SK-N-SH (cell line): ENCODE data around the gene LAMC2. TPM values are rescaled to one million over a fixed set of nuclear protein-coding genes. Genes with fewer than 3 reads are reported as not detected.

Source experiments
- CTCF ChIA-PET: fragments of 300-600, 350-600 bp; formaldehyde crosslinking; extraction: SDS; loops from one replicate; lab custom pipeline; 2021; lab: Yijun Ruan, JAX
- POLR2A ChIA-PET: fragments of 350-600 bp; sonication (Branson Sonifier 250); formaldehyde crosslinking; extraction: SDS; loops from one replicate; lab custom pipeline; 2020; ENCODE audit warnings: antibody characterized with exemption, inconsistent platforms; lab: Yijun Ruan, JAX
- DNase-seq: peaks from one replicate; pipeline ENCODE4 v3.0.0; 2012
- H2AFZ ChIP-seq: fragments of 200-600 bp; sonication (generic); 2 replicates; pipeline ENCODE4 v1.8.1; 2016; ENCODE audit warnings: antibody characterized with exemption, mild to moderate bottlenecking, low read depth
- H3F3A ChIP-seq: fragments of 200-600 bp; sonication (generic); replicated peaks from 2 replicates; pipeline ENCODE3; 2016; ENCODE audit warnings: antibody characterized with exemption, mild to moderate bottlenecking; ENCODE audit not compliant: insufficient read depth
- H3K27ac ChIP-seq, 2 experiments: fragments of 200-500 bp in 1 of 2; fragments of 200-600 bp in 1 of 2; sonication (Bioruptor generic) in 1 of 2; sonication (generic), shearing (Covaris generic) in 1 of 2; 2 replicates each; pipeline versions ENCODE4 v1.5.1 to v1.6.1; 2014 to 2016; ENCODE audit warnings: low read depth in 2 of 2, inconsistent platforms in 1 of 2, low read length in 1 of 2, mild to moderate bottlenecking in 1 of 2, mixed read lengths in 1 of 2
- H3K27me3 ChIP-seq: fragments of 200-600 bp; sonication (generic), shearing (Covaris generic); 2 replicates; pipeline ENCODE4 v1.6.1; 2016; ENCODE audit warnings: mixed run types; ENCODE audit not compliant: insufficient read depth
- H3K36me3 ChIP-seq, 2 experiments: fragments of 200-500 bp in 1 of 2; fragments of 200-600 bp in 1 of 2; sonication (Bioruptor generic) in 1 of 2; sonication (generic) in 1 of 2; replicated peaks in 1 of 2; 2 replicates each; pipeline versions ENCODE3 to v1.5.1; 2014 to 2016; ENCODE audit warnings: low read length in 1 of 2, mild to moderate bottlenecking in 1 of 2; ENCODE audit not compliant: insufficient read depth in 2 of 2, control insufficient read depth in 1 of 2
- H3K4me1 ChIP-seq, 2 experiments: fragments of 200-500 bp in 1 of 2; fragments of 200-600 bp in 1 of 2; sonication (Bioruptor generic) in 1 of 2; sonication (generic), shearing (Covaris generic) in 1 of 2; 2 replicates each; pipeline versions ENCODE4 v1.5.1 to v1.6.1; 2014 to 2016; ENCODE audit warnings: low read depth in 1 of 2, low read length in 1 of 2, mixed run types in 1 of 2; ENCODE audit not compliant: insufficient read depth in 2 of 2, control insufficient read depth in 1 of 2
- H3K4me2 ChIP-seq: fragments of 200-600 bp; sonication (generic), shearing (Covaris generic); 2 replicates; pipeline ENCODE4 v1.6.1; 2017; ENCODE audit warnings: mixed run types
- H3K4me3 ChIP-seq, 2 experiments: fragments of 200-500 bp in 1 of 2; fragments of 200-600 bp in 1 of 2; sonication (Bioruptor generic) in 1 of 2; sonication (generic), shearing (Covaris generic) in 1 of 2; 2 replicates each; pipeline versions ENCODE4 v1.5.1 to v1.8.1; 2014 to 2016; ENCODE audit warnings: low read depth in 2 of 2, inconsistent platforms in 1 of 2, low read length in 1 of 2, mild to moderate bottlenecking in 1 of 2, mixed read lengths in 1 of 2, moderate library complexity in 1 of 2
- H3K79me2 ChIP-seq: fragments of 200-600 bp; sonication (generic); 2 replicates; pipeline ENCODE4 v1.8.1; 2017; ENCODE audit warnings: mild to moderate bottlenecking; ENCODE audit not compliant: insufficient read depth
- H3K9ac ChIP-seq: fragments of 200-600 bp; sonication (generic); 2 replicates; pipeline ENCODE4 v1.6.1; 2017; ENCODE audit warnings: mixed run types
- H3K9me2 ChIP-seq: fragments of 200-600 bp; sonication (generic); 2 replicates; pipeline ENCODE4 v1.6.1; 2017; ENCODE audit warnings: mixed run types
- H3K9me3 ChIP-seq: fragments of 200-600 bp; sonication (generic); 2 replicates; pipeline ENCODE4 v1.6.1; 2017; ENCODE audit warnings: mixed run types, mild to moderate bottlenecking, moderate library complexity
- H4K20me1 ChIP-seq: fragments of 200-600 bp; sonication (generic); 2 replicates; pipeline ENCODE4 v1.6.1; 2017; ENCODE audit warnings: mild to moderate bottlenecking, mixed run types; ENCODE audit not compliant: insufficient read depth
- CHD2 ChIP-seq: fragments of 150-350 bp; IDR thresholded peaks from 2 replicates; pipeline ENCODE4 v1.6.1; 2018; ENCODE audit warnings: low read length; ENCODE audit not compliant: partially characterized antibody
- EP300 ChIP-seq, 2 experiments: IDR thresholded peaks; 2 replicates each; pipeline versions ENCODE4 v1.4.0 to v1.6.1; 2012; ENCODE audit warnings: borderline replicate concordance in 1 of 2, low read depth in 1 of 2, low read length in 1 of 2
- FOSL2 ChIP-seq: IDR thresholded peaks from 2 replicates; pipeline ENCODE4 v1.4.0; 2012; ENCODE audit warnings: low read depth, mild to moderate bottlenecking, moderate library complexity, borderline replicate concordance
- FOXM1 ChIP-seq: IDR thresholded peaks from 2 replicates; pipeline ENCODE4 v1.4.0; 2012; ENCODE audit warnings: low read depth, mild to moderate bottlenecking
- MXI1 ChIP-seq: IDR thresholded peaks from 2 replicates; pipeline ENCODE4 v1.6.1; 2012; ENCODE audit warnings: mild to moderate bottlenecking, low read depth, low read length, improper control_type of control experiment
- NFIC ChIP-seq: IDR thresholded peaks from 2 replicates; pipeline ENCODE4 v1.4.0; 2012; ENCODE audit warnings: borderline replicate concordance
- NRF1 ChIP-seq: IDR thresholded peaks from 2 replicates; pipeline ENCODE4 v1.6.1; 2012; ENCODE audit warnings: low read depth, mild to moderate bottlenecking, low read length
- REST ChIP-seq: IDR thresholded peaks from 2 replicates; pipeline ENCODE4 v1.6.1; 2012; ENCODE audit warnings: mild to moderate bottlenecking, low read depth, low read length, moderate library complexity
- RFX5 ChIP-seq: IDR thresholded peaks from 2 replicates; pipeline ENCODE4 v1.6.1; 2012; ENCODE audit warnings: mild to moderate bottlenecking, improper control_type of control experiment, low read length
- RXRA ChIP-seq: IDR thresholded peaks from 2 replicates; pipeline ENCODE4 v1.4.0; 2012; ENCODE audit warnings: low read depth, mild to moderate bottlenecking, borderline replicate concordance
- TCF12 ChIP-seq: IDR thresholded peaks from 2 replicates; pipeline ENCODE4 v1.4.0; 2012
- TEAD4 ChIP-seq: IDR thresholded peaks from 2 replicates; pipeline ENCODE4 v1.4.0; 2012; ENCODE audit warnings: mild to moderate bottlenecking, borderline replicate concordance; ENCODE audit not compliant: insufficient read depth
- USF2 ChIP-seq: fragments of 150-350 bp; IDR thresholded peaks from 2 replicates; pipeline ENCODE4 v1.6.1; 2017; ENCODE audit warnings: antibody characterized with exemption, low read length, low read depth, borderline replicate concordance
- WGBS: methylation state at CpG from one replicate; pipeline ENCODE4 v1.1.6; 2017; ENCODE audit warnings: low lambda C conversion rate; 5-methylcytosine and 5-hydroxymethylcytosine counted together
- polyA plus RNA-seq, 3 experiments: library from polyadenylated mRNA; depleted of rRNA; stranded (reverse); fragments of >200 nt; gene quantifications; 2 replicates each; pipeline ENCODE4 v1.2.3, GENCODE V29; 2012
- TF ChIP-seq, protein P1 (sequence below): IDR thresholded peaks from 2 replicates; pipeline ENCODE4; 2012
- TF ChIP-seq, protein P2 (sequence below): IDR thresholded peaks from 2 replicates; pipeline ENCODE4 v1.4.0; 2012; ENCODE audit warnings: low read depth

The LAMC2 gene
- polyA plus RNA-seq, 1 of the 3 experiments (the other 2 are of a cell fraction): 0.15 TPM

DNA sequence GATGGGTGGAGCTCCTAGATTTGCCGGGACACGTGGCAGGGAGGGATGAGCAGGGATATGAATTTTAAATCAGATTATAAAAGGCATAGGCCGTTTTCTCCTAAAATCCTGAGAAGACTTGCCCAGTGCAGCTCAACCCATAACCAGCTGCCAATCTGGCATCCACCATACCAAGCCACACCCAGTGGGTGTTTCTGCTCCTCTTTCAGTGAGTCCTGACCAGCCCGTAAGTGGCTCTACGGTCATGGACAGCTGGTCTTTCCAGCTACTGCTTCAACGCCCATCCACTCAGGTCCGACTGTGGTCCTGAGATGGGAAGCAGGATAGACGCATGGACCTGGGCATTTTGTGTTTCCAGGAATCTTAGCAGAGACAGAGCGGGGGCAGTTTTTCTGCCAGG, 107.2 kb downstream of the LAMC2 start:
- TF ChIP-seq MXI1: no peak
- no peak for TF ChIP-seq TEAD4
- TF ChIP-seq USF2: no peak
- TF ChIP-seq REST: no peak
- TF ChIP-seq RXRA: no peak
- no peak for TF ChIP-seq TCF12
- H3K27me3 ChIP-seq: no peaks in the 10 kb centered on the region
- H3K9me2 ChIP-seq: no peaks in the 10 kb centered on the region
- POLR2A ChIA-PET: no interaction called here
- H2AFZ ChIP-seq: no peak overlapping the region
- H3K9ac ChIP-seq: no peak overlapping the region
- no peaks in the 10 kb centered on the region for H3K4me1 ChIP-seq
- H3F3A ChIP-seq: no peaks in the 10 kb centered on the region
- no peaks in the 10 kb centered on the region for H3K9me3 ChIP-seq
- no peaks in the 10 kb centered on the region for H3K79me2 ChIP-seq
- no peak for DNase-seq
- WGBS: 92% methylated on average over 9 of the region's 9 CpGs
- H3K36me3 ChIP-seq: no peaks in the 10 kb centered on the region
- H4K20me1 ChIP-seq: no peaks in the 10 kb centered on the region
- no peak overlapping the region for H3K4me2 ChIP-seq
- no peak overlapping the region for H3K27ac ChIP-seq
- H3K4me3 ChIP-seq: no peak overlapping the region
- CTCF ChIA-PET: interaction anchor here (0.8 to 5.1 kb wide), 3 partner anchors 12 to 14 kb away, joined by 3 to 25 read pairs (median 5); no protein-coding TSS in a partner anchor

DNA sequence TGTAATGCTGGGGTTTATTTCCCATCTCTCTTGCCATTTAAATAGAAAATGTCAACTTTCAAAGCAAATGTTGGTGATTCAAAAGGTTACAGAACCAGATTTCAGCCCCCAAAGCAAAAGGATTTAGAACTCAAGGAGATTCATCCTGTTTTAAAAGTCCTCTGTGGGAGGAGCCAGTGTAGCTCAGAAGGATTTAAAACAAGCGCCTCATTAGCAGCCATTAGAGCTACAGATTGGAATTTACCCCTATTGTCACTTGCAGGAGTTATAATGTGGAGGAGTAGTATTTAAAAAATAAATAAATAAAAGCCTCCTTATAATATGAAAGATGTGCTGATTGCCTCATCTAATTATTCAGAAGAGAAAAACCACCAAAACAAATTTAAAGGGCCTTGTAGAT, 107.8 kb downstream of the LAMC2 start:
- Histone ChIP-seq H3K9me2 (no peaks in the 10 kb centered on the region), H3K4me1 (no peaks in the 10 kb centered on the region), H2AFZ (no peak overlapping the region), H3K9me3 (no peaks in the 10 kb centered on the region), H3K4me3 (no peak overlapping the region), H3K79me2 (no peaks in the 10 kb centered on the region), H3K27ac (no peak overlapping the region), H3K4me2 (no peak overlapping the region), H3K9ac (no peak overlapping the region), H4K20me1 (no peaks in the 10 kb centered on the region), H3K27me3 (no peaks in the 10 kb centered on the region), H3K36me3 (no peaks in the 10 kb centered on the region), H3F3A (no peaks in the 10 kb centered on the region)
- no peak for DNase-seq
- ChIA-PET CTCF (interaction anchor here (0.8 to 5.1 kb wide), 3 partner anchors 12 to 15 kb away, joined by 3 to 25 read pairs (median 5); no protein-coding TSS in a partner anchor), POLR2A (no interaction called here)
- 91% methylated on average over 1 of the region's 1 CpG for WGBS
- no peak for TF ChIP-seq RXRA
- TF ChIP-seq USF2: no peak
- TF ChIP-seq, protein P1, sequence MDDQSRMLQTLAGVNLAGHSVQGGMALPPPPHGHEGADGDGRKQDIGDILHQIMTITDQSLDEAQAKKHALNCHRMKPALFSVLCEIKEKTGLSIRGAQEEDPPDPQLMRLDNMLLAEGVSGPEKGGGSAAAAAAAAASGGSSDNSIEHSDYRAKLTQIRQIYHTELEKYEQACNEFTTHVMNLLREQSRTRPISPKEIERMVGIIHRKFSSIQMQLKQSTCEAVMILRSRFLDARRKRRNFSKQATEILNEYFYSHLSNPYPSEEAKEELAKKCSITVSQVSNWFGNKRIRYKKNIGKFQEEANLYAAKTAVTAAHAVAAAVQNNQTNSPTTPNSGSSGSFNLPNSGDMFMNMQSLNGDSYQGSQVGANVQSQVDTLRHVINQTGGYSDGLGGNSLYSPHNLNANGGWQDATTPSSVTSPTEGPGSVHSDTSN: no peak
- TF ChIP-seq FOXM1: no peak
- no peak for TF ChIP-seq NFIC
- no peak for TF ChIP-seq REST
- TF ChIP-seq CHD2: no peak
- TF ChIP-seq EP300 (IDR thresholded peaks at IDR 0.05; ENCODE audit: borderline replicate concordance in 1 of 2, low read depth in 1 of 2, low read length in 1 of 2): no peak
- TF ChIP-seq, protein P2, sequence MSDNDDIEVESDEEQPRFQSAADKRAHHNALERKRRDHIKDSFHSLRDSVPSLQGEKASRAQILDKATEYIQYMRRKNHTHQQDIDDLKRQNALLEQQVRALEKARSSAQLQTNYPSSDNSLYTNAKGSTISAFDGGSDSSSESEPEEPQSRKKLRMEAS: no peak
- no peak for TF ChIP-seq FOSL2
- no peak for TF ChIP-seq NRF1
- TF ChIP-seq RFX5: no peak
